Medulla oblongata (tissue), 1 donor: ENCODE measurements around the gene DYNLT2.

Source experiments
- DNase-seq: peaks from one replicate; pipeline ENCODE4 v3.0.0-alpha.2; 2015; ENCODE audit errors: extremely low spot score

DYNLT2 gene

DNA sequence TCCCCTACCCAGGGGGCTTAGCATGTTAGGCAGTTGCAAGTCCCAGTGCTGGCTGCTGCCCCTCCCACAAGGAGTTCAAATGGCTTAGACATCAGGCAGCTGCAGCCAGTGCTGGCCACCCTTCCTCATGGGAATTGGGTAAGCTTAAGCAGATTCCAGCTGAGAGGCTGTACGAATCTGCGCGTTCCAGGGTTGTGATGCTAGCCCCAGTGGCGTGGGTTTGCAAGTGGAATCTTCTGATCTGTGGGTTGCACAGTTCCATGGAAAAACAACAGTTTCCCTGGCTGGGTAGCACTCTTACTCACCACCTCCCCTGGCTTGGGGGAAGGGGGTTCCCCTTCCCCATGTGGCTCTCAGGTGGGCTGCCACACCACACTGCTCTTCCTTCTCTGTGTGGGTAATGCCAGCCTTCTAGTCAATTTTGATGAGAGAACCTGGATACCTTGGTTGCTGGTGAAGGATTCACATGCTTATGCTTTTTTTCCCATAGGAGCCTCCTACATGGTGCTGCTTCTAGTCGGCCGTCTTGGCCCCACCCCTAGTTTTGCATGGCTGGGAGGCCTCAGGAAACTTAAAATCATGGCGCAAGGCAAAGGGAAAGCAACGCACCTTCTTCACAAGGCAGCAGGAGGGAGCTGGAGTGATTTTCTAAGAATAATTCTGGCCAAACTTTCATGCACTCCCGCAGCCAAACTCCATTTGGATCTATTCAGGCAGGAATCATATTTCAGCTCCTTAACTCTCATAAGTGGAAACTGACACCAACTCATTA, 13.0 kb downstream of the DYNLT2 start:
- no peak for DNase-seq

DNA sequence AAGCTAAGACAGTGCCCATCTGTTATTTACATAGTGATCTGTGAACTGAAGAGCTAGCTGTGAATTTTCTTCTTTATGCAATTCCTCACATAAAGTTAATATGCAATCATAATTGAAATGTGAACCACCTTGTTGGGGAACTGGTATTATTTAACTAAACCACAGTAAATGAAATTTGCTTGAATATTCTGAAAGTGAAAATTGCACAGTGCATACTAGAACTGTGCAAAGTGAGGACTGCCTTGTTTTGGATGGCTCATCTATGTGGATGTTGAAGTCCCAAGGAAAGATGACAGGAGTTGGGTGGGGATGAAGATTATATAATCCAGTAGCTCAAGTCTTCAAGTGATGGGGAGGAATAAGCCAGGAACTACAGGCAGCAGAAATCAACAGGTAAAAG, 21.4 kb downstream of the DYNLT2 start:
- DNase-seq = no peak

DNA sequence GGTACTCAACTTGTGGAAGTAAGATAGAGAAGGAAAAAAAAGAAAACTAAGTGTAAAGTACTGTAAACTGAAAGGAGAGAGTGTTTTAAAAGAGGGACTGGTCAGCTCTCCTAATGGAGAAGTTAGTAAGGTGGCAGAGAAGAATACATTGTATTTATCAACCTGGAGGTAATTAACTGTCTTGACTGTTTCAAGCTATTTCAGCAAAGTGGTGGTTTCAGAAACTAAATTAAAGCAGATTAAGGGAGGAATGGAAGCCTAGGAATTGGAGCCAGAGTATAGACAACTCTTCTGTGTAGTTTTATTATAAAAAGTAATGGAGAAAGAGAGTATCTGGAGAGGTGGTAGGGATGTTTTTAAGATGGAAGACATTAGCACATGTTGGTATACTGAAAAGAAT, 24.4 kb downstream of the DYNLT2 start:
- no peak for DNase-seq

DNA sequence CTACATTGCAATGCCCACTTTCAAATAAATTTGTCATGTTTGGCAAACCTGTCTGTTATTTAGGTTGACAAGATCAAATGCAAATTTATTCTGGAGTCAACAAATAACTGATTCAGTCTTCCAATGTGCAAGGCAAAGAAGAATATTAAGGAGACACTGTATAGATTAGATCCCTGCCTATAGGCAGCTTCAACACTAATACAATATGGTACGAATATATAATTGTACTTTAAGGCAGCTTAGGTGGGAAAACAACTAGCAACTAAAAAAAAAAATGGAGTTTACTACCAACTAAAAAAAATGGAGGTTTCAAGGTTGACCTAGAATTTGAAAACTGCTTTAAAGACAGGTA, 25.3 kb downstream of the DYNLT2 start:
- DNase-seq = no peak

DNA sequence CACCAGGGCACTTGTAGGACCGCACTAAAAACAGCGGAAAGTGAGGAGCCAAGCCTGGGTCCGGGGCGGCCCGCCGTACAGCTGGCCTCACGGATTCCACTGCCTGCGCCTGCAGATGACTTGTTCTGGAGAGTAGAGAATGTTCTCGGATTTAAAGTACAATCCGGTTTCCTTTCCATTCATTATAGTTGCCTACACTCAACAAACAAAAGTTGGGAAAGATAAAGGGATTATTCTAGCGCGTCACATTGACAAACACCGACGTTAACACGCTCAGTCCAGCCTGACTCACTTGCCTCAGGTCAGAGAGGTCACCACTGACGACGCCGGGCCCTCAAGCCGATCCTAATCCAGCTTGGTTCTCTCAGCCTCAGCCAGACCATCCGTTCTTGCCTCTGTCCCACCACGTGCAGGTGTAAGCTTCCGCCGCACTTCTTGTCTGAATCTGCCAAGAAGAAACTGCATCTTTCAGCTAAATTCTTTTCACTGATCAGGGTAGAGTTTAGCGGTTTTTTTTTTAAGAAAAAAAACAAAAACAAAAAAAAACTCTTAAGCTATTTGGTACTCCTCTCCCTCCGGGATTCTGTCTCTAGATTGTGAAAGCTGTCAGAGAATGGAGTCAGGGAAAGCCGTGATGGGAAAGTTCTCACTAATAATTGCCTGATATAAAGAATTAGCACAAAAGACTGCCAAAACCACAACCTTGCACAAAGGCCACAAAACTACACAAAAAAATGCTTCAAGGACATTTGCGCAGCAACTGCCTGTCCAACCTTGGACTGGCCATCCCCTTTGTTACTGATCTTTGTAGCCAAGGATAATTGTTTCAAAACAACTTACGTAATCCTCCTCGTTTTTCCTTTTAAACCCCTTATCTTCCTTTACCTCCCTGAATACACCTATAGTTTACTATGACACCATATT, 26.0 kb downstream of the DYNLT2 start:
- peak; percentile 56 for DNase-seq

DNA sequence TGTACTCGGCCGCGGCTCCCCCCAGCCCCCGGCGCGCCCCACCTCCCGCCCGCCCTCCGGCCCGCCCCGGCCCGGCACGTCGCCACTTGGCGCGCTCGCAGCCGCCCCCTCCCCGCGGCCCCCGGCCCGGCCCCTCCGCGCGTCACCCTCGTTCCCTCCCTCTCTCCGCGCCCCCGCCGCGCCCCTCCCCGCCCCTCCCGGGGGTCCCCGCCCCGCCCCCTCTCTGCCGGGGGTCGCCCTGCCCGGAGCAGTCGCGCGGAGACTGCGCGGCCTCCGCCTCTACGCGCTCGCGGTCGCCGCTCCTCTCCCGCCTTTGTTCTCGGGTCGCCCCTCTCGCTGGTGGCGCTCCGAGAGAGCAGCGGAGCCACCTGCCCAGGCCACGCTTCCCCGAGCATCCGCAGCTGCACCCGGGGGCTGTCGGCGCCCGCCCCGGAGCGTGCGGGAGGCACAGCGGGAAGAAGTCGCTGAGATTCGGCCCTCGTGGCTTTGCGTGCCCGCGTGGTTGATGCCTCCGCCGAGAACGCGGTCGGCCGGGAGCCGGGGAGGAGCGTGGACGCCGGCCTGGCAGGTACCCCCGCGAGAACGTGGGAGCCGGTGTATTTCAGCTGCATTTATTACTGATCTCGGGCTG, 26.8 kb downstream of the DYNLT2 start, which contains the start of gene PHF10:
PHF10 (minus strand) TSS at position 7 of the 631 bp plus-strand sequence. CDS start 569 bp downstream, outside the sequence.
- DNase-seq = peak; percentile 37

DNA sequence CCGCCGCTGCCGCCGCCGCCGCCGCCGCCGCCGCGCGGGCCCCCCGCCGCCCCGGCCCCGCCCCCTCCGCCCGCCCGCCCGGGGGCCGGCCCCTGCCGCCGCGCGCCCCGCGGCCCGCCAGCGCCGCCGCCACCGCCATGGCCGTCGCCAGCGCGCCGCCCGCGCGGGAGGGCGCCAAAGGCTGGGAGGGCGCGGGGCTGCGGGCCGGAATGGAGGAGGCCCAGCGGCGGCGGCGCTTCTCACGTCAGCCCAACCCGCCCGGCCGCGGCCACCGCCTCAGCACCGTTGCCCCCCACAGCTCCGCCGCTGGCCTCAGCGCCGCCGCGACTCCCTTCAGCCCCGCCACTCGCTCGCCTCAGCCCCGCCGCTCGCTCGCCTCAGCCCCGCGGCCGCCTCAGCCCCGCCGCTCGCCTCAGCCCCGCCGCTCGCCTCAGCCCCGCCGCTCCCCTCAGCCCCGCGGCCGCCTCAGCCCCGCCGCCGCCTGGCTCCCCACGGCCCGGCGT, 27.3 kb downstream of the DYNLT2 start:
- peak; percentile 21 for DNase-seq

DNA sequence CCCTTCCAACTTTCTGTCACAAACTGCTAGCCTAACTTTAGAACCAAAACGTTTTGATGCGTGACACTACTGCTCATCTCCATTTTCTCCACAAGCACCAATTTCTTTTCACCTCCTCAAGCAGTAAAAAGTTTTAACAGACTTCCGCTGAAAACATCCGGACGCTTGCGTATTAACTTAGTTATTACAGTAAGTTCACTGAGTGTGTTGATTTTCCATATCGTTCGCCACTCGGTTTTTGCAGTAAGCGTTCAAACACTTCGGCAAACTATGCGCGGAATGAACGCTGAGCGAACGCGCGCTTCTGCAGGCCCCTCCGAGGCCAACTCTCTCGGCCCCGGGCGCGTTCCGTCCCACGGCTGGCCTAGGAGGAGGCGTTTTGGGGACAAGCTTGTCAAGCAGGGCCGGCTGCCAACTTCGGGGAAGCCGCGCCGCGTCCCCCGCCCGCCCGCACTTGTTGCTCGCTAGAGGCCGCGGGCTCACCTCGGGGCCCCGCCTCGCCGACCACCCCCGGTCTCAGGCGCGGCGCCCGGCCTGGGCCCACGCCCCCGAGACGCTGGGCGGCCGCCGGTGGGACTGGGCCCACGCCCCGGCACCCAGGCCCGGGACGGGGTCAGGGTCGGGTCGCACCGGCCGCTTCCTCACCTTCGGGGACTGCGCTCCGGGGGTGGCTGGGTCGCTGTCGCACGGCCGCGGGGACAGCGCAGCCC, 28.0 kb downstream of the DYNLT2 start:
- peak; percentile 76 for DNase-seq

DNA sequence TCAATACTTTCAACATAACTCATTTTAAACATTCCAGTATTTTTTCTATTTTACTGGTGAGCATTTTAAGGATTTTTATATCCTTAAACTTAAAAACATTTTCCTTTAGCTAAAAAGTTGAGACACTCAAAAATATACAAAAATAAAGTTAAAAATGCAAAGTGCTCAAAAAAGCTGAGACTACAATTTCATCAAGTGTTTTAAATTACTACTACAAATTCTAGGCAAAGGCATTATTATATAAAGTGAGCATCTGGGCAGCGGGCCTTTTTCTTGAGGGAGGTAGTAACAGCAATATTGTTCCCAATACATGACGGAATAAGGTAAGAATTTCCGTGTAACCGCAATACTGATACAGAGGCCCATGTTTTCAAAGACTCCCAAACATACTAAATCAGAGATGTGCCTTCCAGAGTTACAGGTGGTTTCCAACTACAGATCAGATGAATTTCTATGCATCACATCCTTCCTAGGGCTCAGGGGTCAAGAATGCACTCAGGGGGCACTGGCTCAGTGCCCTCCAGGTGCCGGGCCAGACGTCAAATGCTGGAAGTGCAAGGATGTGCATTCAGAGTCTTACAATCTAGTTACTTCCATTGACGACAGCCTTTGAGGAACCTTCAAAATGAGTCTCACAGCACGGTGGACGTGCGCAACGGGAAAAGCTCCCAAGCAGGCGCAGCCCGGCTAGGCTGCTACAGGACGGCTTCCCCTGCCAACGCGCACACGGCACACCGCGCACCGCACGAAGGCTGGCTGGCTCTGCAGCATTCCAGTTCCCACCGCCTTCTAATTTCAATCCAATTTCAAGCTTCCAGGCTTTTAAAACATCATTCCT, 28.8 kb downstream of the DYNLT2 start:
- no peak for DNase-seq

DNA sequence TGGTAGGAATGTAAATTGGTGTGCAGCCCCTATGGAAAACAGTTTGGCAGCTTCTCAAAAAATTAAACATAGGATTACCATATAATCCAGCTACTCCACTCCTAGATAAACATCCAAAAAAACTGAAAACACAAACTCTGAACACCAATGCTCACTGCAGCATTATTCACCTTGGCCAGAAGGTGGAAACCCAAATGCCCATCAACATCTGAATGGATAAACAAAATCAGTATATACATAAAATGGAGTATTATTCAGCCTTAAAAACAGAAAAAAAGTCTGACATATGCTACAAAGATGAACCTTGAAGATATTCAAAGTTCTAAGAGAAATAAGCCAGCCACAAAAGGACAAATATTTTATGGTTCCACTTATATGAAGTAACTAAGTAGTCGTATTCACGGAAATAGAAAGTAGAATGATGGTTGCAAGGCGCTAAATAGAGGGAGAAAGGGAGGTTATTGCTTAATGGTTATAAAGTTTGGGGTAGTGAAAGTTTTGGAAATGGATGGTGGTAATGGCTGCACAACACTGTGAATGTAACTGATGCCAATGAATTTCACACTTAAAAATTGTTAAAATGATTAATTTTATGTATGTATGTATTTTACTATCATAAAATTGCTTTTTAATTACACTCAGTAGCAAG, 31.0 kb downstream of the DYNLT2 start:
- DNase-seq = no peak

DNA sequence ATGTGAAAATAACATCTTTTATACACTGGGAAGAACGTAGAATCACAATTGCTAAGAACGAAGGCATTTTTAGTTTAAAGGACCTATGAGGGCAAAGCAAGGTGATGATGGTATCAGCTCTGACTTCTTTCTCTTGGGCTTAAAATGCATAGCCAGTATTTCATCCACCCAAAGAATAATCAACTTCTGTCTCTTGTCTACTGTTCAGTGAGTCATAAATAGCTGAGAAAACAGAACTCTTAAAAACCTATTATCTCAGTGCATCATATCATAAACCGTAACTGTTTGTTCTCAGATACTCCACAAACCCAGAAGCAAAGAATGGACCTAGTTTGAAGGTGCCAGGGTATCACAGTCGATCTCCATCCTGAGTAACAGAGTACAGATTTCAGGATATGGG, 32.3 kb downstream of the DYNLT2 start:
- no peak for DNase-seq

DNA sequence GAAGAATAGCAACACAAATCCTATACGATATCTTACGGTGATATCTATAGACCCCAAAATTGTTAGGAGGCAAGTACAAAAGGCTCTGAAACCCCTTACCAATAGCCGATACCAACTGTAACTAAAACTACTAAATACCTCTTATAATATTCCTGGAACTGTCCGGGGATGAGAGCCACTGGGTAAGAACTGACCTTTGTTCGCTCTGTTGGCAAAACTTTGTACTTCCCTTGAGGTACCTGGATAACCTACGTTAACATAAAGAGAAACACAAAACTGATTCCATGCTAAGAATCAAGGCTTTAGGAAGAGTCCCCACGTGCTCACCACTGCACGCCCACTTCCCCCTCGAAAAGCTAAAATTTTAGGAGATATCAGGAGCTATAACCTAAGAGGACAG, 36.8 kb downstream of the DYNLT2 start:
- DNase-seq = no peak

DNA sequence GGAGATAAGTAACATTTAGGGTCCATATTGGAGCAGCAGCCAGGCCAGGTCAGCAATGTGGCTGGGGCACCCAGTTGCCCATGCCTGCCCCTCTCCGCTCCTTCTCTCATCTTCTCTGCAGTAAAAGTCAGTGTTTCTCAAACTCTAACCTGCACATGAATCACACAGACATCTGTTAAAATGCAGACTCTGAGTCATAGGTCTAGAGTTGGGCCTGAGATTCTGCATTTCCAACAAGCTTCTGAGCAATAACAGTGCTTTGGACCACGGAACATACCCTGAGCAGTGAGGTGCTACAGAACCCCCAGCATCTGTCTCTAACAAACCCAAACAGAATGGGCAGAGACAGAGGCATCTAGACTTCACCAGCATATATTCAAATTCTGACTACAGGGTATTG, 37.2 kb downstream of the DYNLT2 start:
- DNase-seq = no peak

DNA sequence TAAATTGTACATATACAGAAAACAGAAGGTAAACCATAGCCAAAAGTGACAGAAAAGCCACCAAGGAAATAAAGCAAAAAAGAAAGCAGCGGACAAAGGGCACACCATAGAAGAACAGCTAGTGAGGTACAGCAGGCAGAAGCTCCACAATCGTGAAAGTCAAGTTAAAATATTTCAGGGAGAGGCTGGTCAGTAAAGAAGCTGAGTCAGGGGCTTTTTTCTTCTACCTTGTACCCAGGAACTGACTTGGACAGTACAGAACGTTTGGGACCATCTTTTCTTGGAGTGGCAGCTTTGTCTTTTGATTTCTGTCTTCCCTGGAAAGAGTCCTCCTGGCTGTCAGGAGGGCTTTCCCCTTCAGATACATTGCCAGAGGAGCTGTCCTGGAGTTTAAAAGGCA, 41.4 kb downstream of the DYNLT2 start:
- no peak for DNase-seq

DNA sequence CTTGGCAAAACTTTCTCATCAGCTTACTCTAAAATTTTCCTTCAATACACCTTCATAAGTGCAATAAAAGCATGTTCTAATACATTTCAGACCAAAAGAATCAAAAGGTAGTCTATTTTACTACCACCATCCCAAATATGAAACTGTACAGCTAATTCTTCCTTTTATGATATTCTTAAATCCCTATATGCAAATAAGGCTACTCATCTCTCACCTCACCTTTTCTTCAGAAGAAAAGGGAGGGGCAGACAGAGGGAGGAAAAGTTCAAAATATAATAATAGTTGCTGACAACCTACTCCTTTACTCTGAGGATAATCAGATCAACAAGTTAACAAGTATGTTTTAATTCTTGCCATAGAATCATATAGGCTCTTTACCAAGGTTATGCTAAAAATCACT, 42.1 kb downstream of the DYNLT2 start:
- no peak for DNase-seq

DNA sequence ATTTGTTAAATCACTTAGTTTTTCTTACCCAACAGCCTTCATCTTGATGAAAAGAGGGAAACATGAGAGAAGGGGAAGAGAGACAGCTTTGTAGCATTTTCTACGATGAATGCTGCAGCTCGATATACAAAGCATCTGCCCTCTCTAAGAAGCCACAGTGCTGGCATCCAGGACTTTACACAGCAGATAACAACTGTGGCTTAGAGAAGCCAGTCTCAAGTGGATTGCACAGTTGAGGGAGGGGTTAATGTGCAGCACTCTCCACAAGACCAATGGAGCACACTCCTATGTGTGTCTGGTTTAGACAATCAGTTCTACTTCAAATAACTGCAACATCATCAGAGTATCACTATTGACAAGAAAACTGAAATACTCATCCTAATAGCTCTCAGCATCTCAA, 43.6 kb downstream of the DYNLT2 start:
- no peak for DNase-seq

DNA sequence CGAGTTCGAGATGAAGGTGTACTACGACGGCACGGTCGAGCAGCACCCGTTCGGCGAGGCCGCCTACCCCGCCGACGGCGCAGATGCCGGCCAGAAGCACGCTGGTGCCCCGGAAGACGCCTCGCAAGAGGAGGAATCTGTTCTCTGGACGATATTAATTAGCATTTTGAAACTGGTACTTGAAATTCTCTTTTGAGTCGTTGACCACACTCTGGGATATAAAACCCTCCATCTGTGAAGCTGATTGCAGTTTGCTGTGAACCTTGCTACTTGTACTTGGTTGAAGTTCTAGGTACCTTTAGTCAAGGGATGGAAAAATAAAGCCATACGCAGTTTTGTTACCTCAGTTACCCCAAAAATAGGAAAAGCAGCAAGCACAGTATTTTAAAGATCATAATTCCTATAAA, 48.5 kb downstream of the DYNLT2 start:
- DNase-seq = no peak

DNA sequence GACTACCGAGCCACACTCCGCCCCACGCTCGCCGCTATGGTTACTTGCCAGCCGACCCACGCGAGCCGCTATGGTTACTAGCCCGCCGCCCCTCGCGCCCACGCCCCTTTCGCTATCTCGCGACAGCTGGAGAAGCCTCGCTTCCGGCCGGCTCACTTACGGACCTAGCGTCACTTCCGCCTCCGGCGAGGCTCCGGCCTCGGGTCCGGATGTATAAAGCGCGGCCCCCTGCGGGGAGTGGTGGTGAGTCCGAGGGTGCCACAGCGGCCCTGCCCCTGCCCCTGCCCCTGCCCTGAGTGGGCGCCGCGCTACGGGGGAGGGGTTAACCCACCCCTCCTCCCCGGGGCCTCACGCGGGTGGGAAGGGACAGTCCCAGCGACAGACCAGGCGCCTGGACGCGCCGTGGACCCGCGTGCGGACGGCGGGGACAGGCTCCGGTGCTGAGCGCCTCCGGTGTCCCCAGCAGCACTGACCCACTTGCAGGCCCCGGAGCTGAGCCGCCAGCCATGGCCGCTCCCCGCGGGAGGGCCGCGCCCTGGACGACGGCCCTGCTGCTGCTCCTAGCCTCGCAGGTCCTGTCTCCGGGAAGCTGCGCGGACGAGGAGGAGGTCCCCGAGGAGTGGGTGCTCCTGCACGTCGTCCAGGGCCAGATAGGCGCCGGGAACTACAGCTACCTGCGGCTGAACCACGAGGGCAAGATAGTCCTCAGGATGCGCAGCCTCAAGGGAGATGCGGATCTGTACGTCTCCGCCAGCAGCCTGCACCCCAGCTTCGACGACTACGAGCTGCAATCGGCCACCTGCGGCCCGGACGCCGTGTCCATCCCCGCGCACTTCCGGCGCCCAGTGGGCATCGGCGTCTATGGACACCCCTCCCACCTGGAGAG, 49.2 kb downstream of the DYNLT2 start, which contains the start of the genes C6orf120 and WDR27:
C6orf120 (plus strand) TSS at position 173 of the 886 bp plus-strand sequence; CDS start at position 507, 334 bp downstream.
WDR27 (minus strand) TSS at position 76 of the 886 bp plus-strand sequence. CDS start 13,024 bp downstream, outside the sequence.
- peak; percentile 96 for DNase-seq
